Stimulated activated CD8-positive, alpha-beta memory T cell treated with anti-CD3 and anti-CD28 coated beads, Interleukin-7, amount 100 ng/mL, for 48 hours (primary cell): Measurements from ENCODE around the gene IQCN.
"Not testable (repeated sequence)": the region's sequence is repeated elsewhere in the genome, so short reads cannot be mapped to it uniquely, and the experiment has no call there.

Experiments used
- DNase-seq, 2 donors: peaks; one replicate each; pipeline ENCODE4 v3.0.0-alpha.2; 2020; ENCODE audit warnings: low read depth in 1 of 2; ENCODE audit errors: extremely low read depth in 1 of 2

The IQCN gene

DNA sequence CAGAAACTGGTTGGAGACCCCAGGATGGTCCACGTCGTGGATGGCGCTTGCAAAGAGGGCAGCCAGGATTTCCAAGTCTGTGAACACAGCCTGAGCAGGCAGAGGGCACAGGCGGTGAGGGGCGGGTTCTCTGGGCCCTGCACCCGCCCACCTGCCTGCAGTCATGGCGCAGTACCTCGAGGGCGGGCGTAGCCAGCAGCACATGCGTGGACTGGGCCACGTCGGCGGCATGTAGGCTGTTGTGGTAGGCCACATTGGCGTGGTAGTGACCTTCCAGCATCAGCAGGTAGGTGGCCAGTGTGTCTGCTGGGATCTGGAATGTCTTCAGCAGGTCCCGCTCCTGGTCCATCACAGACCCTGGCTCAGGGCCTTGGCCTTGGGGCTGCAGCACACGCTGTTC lies 56.1 kb downstream of the IQCN start:
- no peak for DNase-seq

DNA sequence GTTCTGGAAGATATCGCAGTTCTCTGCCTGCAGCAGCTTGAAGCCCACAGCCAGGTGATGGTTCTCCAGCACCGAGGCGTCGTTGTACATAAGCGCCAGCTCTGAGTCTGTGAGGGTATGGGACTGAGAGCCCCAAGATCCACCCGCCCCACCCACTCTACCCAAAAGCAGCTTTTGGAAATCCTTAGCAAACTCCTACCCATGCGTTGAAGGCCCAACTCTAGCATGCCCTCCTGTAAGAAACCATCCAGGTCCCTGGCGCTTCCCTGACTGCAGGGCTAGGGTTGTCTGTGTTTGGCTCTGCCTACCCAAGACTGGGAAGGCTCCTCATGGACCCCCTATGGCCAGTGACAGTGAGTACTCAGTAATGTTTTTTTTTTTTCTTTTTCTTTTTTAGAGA lies 57.5 kb downstream of the IQCN start:
- DNase-seq: no peak

DNA sequence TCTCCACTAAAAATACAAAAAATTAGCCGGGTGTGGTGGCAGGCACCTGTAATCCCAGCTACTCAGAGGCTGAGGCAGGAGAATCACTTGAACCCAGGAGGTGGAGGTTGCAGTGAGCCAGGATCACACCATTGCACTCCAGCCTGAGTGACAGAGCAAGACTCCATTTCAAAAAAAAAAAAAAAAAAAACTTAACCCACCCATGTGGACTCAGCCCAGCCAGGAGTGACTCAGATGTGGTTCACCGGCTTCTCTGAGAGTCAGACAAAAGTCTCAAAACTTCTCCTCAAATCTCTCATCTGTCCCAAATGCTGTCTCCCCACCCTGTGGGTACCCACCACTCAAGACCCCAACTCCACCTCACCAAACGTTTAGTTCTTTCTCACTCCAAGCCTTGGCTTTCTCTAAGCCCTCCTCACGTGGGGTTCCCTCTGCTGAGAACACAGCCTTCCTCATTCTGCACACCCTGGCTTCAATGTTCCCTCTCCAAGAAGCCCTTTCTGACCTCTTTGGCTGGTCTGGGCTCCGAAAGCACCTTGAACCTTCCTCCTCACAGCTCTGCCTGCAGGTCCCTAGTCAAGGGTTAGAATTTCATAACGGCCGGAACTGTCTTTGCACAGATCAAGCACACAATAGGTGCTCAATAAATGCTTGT lies 59.3 kb downstream of the IQCN start:
- no peak for DNase-seq

DNA sequence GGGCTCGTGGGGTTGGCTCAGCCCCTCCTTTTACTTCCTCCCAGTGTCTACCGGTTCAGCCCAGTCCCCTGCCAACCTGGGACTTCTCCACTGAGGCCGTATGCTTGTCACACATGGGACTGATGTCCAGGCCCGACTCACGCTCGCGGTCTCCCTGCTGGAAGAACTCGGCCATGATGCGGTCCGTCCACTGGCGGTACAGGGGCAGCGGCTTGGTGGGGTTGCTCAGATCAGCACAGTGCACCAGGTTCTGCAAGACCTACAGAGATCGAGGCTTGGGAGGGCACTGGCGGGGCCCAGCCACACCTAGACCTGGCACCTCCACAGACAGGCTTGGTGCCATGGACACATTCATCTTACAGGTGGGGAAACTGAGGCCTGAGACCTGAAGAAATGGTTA lies 62.6 kb downstream of the IQCN start:
- no peak for DNase-seq

DNA sequence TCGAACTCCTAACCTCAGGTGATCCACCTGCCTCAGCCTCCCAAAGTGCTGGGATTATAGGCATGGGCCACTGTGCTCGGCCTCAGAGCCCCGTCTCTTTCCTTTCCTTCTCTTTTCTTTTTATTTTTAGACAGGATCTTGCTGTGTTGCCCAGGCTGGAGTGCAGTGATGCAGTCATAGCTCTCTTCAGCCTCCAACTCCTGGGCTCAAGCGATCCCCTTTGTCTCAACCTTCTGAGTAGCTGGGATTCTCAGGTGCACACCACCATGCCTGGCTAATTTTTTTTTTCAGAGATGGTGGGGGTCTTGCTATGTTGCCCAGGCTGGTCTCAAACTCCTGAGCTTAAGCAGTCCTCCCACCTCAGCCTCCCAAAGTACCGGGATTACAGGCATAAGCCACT lies 64.3 kb downstream of the IQCN start:
- not testable (repeated sequence) for DNase-seq

DNA sequence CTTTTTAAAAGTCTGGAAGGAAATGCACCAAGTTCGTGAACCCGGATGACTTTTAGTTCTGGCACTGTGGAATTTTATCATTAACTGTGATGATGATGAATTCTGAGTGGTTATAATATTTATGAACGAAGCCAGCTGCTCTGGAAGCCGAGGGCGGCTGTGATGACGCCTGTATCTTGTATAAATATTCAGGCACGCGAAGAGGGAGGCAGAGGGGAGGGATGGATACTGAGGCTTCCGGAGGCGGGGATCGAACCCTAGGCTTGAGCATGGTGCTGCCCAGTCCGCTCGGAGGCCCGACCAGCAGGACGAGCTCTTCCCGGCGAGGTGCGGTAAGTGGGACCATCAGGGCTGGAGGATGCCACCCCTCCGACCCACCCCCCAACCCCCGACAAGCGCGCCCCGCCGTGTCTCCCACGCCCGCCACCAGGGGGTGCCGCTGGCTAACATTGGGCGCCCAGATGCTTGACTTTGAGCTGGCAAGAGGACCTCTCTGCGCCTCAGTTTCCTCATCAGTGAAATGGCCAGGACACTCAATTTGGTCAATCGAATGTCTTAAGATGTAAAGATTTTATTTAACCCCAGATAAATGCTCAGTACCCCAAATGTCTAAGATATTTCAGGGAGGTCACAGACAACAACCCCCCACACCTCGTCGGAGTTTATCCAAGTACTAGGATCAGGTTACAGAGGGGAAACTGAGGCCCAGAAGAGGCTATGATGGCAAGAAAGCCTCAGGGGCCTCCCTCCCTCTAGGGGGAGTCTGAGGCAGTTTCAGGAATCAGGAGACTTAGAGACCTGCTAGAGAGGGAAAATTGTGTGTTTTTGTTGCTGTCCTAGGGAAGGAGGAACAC lies 65.9 kb downstream of the IQCN start:
- DNase-seq: no peak
